Right lobe of liver (tissue), 6 donors: ENCODE results near the gene SULT1C4. TPM values are rescaled to one million over a fixed set of nuclear protein-coding genes. Genes with fewer than 3 reads are reported as not detected.

Source experiments
- ATAC-seq, 4 donors: fragments of 200-7000 bp; cut with Tn5 transposase; one replicate each; pipeline ENCODE4 v1.9.1; 2020; ENCODE audit warnings: mild to moderate bottlenecking in 4 of 4, moderate library complexity in 4 of 4
- DNase-seq, 3 donors: peaks; one replicate each; pipeline ENCODE4 v3.0.0-alpha.2; 2020
- H3K27ac ChIP-seq, 3 donors: fragments of 200-600 bp; one replicate each; pipeline ENCODE4 v1.8.0; 2022
- H3K27me3 ChIP-seq, 2 donors: fragments of 200-600 bp; one replicate each; pipeline ENCODE4 v1.8.0; 2022
- H3K36me3 ChIP-seq, 4 donors: fragments of 200-600 bp; sonication (generic) in 1 of 4; one replicate each; pipeline versions ENCODE4 v1.5.1 to v1.8.0; 2017 to 2022; ENCODE audit warnings: control low read depth in 1 of 4
- H3K4me1 ChIP-seq, 4 donors: fragments of 200-600 bp; sonication (generic) in 1 of 4; one replicate each; pipeline versions ENCODE4 v1.5.1 to v1.8.0; 2017 to 2022; ENCODE audit warnings: control low read depth in 1 of 4
- H3K4me3 ChIP-seq, 3 donors: fragments of 200-600 bp; one replicate each; pipeline ENCODE4 v1.8.0; 2022
- H3K9me3 ChIP-seq, 4 donors: fragments of 200-600 bp; sonication (generic) in 1 of 4; one replicate each; pipeline versions ENCODE4 v1.5.1 to v1.8.0; 2017 to 2022; ENCODE audit warnings: control low read depth in 1 of 4
- POLR2A ChIP-seq: fragments of 450-650 bp; IDR thresholded peaks from one replicate; pipeline ENCODE4 v1.6.1; 2017; ENCODE audit warnings: antibody characterized with exemption, mild to moderate bottlenecking
- WGBS: methylation state at CpG from one replicate; pipeline ENCODE4 v1.1.6; 2018; ENCODE audit warnings: low coverage, low lambda C conversion rate; ENCODE audit not compliant: insufficient coverage; ENCODE audit errors: missing lambda C conversion rate; 5-methylcytosine and 5-hydroxymethylcytosine counted together
- intact Hi-C, 2 donors: fragments of 100-400 bp; cut with DNase I; formaldehyde crosslinking; loops; one replicate each; pipeline versions ENCODE4 v1.11.2 to v1.14.1; 2022
- total RNA-seq, 6 experiments: library from RNA; depleted of rRNA in 2 of 6; stranded (reverse); fragments of >200 nt in 2 of 6; fragmentation: NEBNext Ultra II Directional in 3 of 6; extraction: Animal tissue kit (Norgen Biotek cat#: 25700) in 3 of 6; gene quantifications; one replicate each; pipeline versions ENCODE4 v1.1.0 to v1.2.4, GENCODE V29; 2016 to 2023
- TF ChIP-seq, protein P1 (sequence below), 4 donors: fragments of 200-600 bp in 3 of 4; fragments of 450-650 bp in 1 of 4; IDR thresholded peaks; one replicate each; pipeline versions ENCODE4 v1.5.1 to v1.8.0; 2016 to 2022; ENCODE audit warnings: antibody characterized with exemption in 4 of 4, mild to moderate bottlenecking in 2 of 4
- donor health status: DM: no; HTN: yes; CAD: no.
- donor health status: DM: no; HTN: no; CAD: no.
- donor health status: DM: no; HTN: no; CAD: no.
- donor health status: DM: no; HTN: yes; CAD: no.
- donor health status: DM: no; HTN: yes; CAD: no.

Gene SULT1C4
- total RNA-seq, 6 experiments from 2014 or later: 0.92 to 2.7 (median 1.4) TPM

DNA sequence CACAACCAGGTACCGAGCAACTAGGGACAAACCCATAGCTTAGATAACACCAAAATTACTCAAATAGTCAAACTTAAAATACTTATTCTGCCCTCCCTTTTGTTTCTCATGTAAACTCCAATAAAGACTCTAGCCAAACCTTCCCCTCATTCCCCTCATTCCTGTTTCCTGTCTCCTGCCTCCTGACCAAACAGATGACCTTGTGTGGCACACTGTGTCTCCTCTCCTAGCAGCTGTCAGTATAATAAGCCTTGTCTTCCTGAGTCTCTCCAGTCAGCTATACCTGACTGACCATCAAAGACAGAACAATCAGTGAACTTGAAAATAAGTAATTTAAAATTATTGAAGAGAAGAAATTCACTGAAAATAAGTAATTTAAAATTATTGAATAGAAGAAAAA, 14.3 kb downstream of the SULT1C4 start:
- intact Hi-C loops: no loop called here
- 88% methylated on average over 1 of the region's 1 CpG for WGBS
- TF ChIP-seq POLR2A: no peak
- TF ChIP-seq, protein P1, sequence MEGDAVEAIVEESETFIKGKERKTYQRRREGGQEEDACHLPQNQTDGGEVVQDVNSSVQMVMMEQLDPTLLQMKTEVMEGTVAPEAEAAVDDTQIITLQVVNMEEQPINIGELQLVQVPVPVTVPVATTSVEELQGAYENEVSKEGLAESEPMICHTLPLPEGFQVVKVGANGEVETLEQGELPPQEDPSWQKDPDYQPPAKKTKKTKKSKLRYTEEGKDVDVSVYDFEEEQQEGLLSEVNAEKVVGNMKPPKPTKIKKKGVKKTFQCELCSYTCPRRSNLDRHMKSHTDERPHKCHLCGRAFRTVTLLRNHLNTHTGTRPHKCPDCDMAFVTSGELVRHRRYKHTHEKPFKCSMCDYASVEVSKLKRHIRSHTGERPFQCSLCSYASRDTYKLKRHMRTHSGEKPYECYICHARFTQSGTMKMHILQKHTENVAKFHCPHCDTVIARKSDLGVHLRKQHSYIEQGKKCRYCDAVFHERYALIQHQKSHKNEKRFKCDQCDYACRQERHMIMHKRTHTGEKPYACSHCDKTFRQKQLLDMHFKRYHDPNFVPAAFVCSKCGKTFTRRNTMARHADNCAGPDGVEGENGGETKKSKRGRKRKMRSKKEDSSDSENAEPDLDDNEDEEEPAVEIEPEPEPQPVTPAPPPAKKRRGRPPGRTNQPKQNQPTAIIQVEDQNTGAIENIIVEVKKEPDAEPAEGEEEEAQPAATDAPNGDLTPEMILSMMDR (IDR thresholded peaks at IDR 0.05): no peak

DNA sequence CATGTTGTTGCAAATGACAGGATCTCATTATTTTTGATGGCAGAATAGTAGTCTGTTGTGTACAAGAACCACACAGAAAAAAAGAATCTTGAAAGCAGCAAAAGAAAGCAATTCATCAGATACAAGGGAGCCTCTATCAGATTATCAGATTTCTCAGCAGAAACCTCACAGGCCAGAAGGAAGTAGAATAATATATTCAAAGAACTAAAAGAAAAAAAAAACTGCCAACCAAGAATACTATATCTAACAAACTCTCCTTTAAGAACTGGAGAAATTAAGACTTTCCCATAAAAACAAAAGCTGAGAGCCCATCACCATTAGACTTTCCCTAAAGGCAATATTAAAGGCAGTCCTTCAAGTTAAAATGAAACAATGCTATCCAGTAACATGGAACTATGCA, 15.4 kb downstream of the SULT1C4 start:
- intact Hi-C loops: no loop called here
- no peak overlapping the region for H3K4me3 ChIP-seq
- H3K9me3 ChIP-seq: peaks cover 0 to 3% (median 0%) of the 10 kb centered on the region in 4 donors
- ATAC-seq: no peak
- H3K27me3 ChIP-seq: no peaks in the 10 kb centered on the region
- DNase-seq: no peak
- no peaks in the 10 kb centered on the region for H3K4me1 ChIP-seq
- H3K36me3 ChIP-seq: no peaks in the 10 kb centered on the region
- TF ChIP-seq, protein P1 (IDR thresholded peaks at IDR 0.05): no peak
- no peak for TF ChIP-seq POLR2A
- no peak overlapping the region for H3K27ac ChIP-seq

More for the DNA sequence above, 14.3 kb downstream of the SULT1C4 start:
- ATAC-seq (no peak), DNase-seq (no peak)
- no peaks in the 10 kb centered on the region for H3K27me3 ChIP-seq
- H3K27ac ChIP-seq: no peak overlapping the region
- H3K36me3 ChIP-seq: no peaks in the 10 kb centered on the region
- H3K9me3 ChIP-seq: peaks cover 0 to 3% (median 0%) of the 10 kb centered on the region in 4 donors
- no peak overlapping the region for H3K4me3 ChIP-seq
- no peaks in the 10 kb centered on the region for H3K4me1 ChIP-seq

DNA sequence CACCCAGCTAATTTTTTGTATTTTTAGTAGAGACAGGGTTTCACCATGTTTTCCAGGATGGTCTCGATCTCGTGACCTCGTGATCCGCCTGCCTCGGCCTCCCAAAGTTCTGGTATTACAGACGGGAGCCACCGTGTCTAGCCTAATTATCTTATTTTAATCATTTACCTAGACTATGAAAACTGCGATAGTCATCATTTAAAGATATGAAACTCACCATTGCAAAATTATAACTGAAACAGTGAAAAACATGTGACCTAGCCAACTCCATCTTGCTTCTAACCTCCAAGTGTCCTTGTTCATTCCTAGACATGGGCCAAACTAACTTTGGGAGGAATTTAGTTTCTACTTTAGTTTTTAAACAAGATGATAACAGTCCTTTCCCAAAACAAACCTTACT, 17.4 kb downstream of the SULT1C4 start:
- WGBS: 92% methylated on average over 8 of the region's 8 CpGs
- Histone ChIP-seq H3K9me3 (peaks cover 0 to 3% (median 0%) of the 10 kb centered on the region in 4 donors), H3K4me3 (no peak overlapping the region), H3K27ac (no peak overlapping the region), H3K27me3 (no peaks in the 10 kb centered on the region), H3K4me1 (no peaks in the 10 kb centered on the region), H3K36me3 (no peaks in the 10 kb centered on the region)
- TF ChIP-seq POLR2A: no peak
- TF ChIP-seq, protein P1 (IDR thresholded peaks at IDR 0.05): no peak
- DNase-seq: no peak
- intact Hi-C loops: no loop called here
- no peak for ATAC-seq

DNA sequence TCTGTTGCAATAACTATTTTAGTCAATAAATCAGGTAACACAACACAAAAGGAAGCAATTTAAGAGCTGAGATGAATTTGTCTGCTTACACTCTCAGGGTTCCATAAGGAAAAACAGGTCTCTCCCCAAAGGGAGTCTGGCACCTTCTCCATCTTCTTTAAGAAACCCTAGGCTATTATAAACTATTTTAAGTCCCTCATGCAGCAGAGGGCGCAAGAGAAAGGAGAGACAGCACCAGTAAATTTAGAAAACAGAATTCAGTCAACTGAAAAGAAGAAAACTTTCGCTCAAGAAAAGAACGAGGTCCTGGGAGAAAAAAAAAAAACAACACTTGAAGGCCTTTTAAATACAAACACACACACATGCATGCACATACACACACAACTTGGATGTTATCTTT, 19.1 kb downstream of the SULT1C4 start:
- H3K27ac ChIP-seq: no peak overlapping the region
- peaks cover 0 to 3% (median 0%) of the 10 kb centered on the region in 4 donors for H3K9me3 ChIP-seq
- no peaks in the 10 kb centered on the region for H3K4me1 ChIP-seq
- no peaks in the 10 kb centered on the region for H3K27me3 ChIP-seq
- no peaks in the 10 kb centered on the region for H3K36me3 ChIP-seq
- DNase-seq: no peak
- no peak for TF ChIP-seq POLR2A
- TF ChIP-seq, protein P1 (IDR thresholded peaks at IDR 0.05): peak in 2 of 4 donors; percentile 9 to 10
- H3K4me3 ChIP-seq: no peak overlapping the region
- WGBS: 72% methylated on average over 3 of the region's 3 CpGs
- ATAC-seq: no peak
- intact Hi-C loops: no loop called here

DNA sequence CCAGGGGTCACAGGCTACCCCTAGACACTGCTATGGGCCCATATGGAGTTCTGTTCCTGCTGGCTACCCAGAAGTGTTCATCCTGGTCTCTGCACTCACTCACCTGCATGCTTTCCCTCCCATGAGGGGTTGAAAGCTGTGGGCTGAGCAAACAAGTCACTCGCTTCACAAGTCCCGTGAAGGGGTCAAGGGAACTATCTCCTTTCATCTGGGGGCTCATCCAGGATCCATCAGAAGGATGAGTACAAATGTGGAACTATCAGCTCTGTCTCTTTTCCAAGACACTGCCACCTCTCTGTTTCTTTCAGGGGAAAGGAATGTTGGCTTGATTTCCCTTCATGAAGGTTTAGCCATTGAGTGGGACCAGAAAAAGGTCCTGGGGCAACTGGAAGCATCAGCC, 21.7 kb downstream of the SULT1C4 start:
- intact Hi-C loops: no loop called here
- TF ChIP-seq POLR2A: no peak
- TF ChIP-seq, protein P1 (IDR thresholded peaks at IDR 0.05): no peak
- Histone ChIP-seq H3K27me3 (no peaks in the 10 kb centered on the region), H3K4me1 (no peaks in the 10 kb centered on the region), H3K27ac (no peak overlapping the region), H3K36me3 (no peaks in the 10 kb centered on the region), H3K9me3 (no peaks in the 10 kb centered on the region), H3K4me3 (no peak overlapping the region)
- no peak for DNase-seq
- ATAC-seq: no peak
- 90% methylated on average over 2 of the region's 2 CpGs for WGBS
